T-helper 2 cell treated with Interferon-gamma antibody and Interleukin-4, amounts not matched to agents 5 μg/mL and 100 μg/mL, for 36 hours (primary cell): ENCODE measurements around the gene CNR2.
"Not testable (repeated sequence)": the region's sequence is repeated elsewhere in the genome, so short reads cannot be mapped to it uniquely, and the experiment has no call there.

ENCODE experiments used
- DNase-seq: peaks from one replicate; pipeline ENCODE4 v3.0.0; 2021; ENCODE audit warnings: low spot score
- H3K27ac Mint-ChIP-seq: one replicate; pipeline ENCODE4 v1.8.0; 2021; ENCODE audit warnings: mild to moderate bottlenecking, mixed read lengths
- H3K27me3 Mint-ChIP-seq: one replicate; pipeline ENCODE4 v1.8.0; 2021; ENCODE audit warnings: low read depth, mixed read lengths
- H3K36me3 Mint-ChIP-seq: one replicate; pipeline ENCODE4 v1.8.0; 2021; ENCODE audit warnings: low read depth, mixed read lengths
- H3K4me1 Mint-ChIP-seq: one replicate; pipeline ENCODE4 v1.8.0; 2021; ENCODE audit warnings: low read depth, mixed read lengths
- H3K4me3 Mint-ChIP-seq: one replicate; pipeline ENCODE4 v1.8.0; 2022; ENCODE audit warnings: mild to moderate bottlenecking, moderate library complexity, mixed read lengths
- H3K9me3 Mint-ChIP-seq: one replicate; pipeline ENCODE4 v1.8.0; 2021; ENCODE audit warnings: mixed read lengths

The CNR2 gene

GRCh38 chr1:23853124-23853523, 60.0 kb downstream of the CNR2 start:
- H3K4me1 Mint-ChIP-seq, H3K9me3 Mint-ChIP-seq, H3K27me3 Mint-ChIP-seq: not testable (repeated sequence)

GRCh38 chr1:23851406-23851805, 61.8 kb downstream of the CNR2 start:
- not testable (repeated sequence) for H3K27me3 Mint-ChIP-seq, H3K4me1 Mint-ChIP-seq, DNase-seq, H3K4me3 Mint-ChIP-seq, H3K27ac Mint-ChIP-seq, H3K9me3 Mint-ChIP-seq
- peaks cover 14% of the 10 kb centered on the region for H3K36me3 Mint-ChIP-seq

More at GRCh38 chr1:23853124-23853523, 60.0 kb downstream of the CNR2 start:
- not testable (repeated sequence) for H3K36me3 Mint-ChIP-seq, H3K27ac Mint-ChIP-seq, H3K4me3 Mint-ChIP-seq, DNase-seq

- Mint-ChIP-seq H3K36me3 (peaks cover 20% of the 10 kb centered on the region), H3K27me3 (no peaks in the 10 kb centered on the region), H3K9me3 (peaks cover 8% of the 10 kb centered on the region), H3K4me1 (no peaks in the 10 kb centered on the region), H3K27ac (no peak overlapping the region), H3K4me3 (no peak overlapping the region)
- no peak for DNase-seq
Observed at GRCh38 chr1:23848673-23849616, 64.2 kb downstream of the CNR2 start.

GRCh38 chr1:23847482-23848095, 65.6 kb downstream of the CNR2 start:
- not testable (repeated sequence) for DNase-seq, H3K4me3 Mint-ChIP-seq, H3K27ac Mint-ChIP-seq, H3K9me3 Mint-ChIP-seq, H3K4me1 Mint-ChIP-seq, H3K27me3 Mint-ChIP-seq
- H3K36me3 Mint-ChIP-seq: peaks cover 20% of the 10 kb centered on the region

GRCh38 chr1:23845163-23845562, 68.0 kb downstream of the CNR2 start:
- Mint-ChIP-seq H3K4me1 (no peaks in the 10 kb centered on the region), H3K27me3 (no peaks in the 10 kb centered on the region), H3K4me3 (no peak overlapping the region), H3K36me3 (peaks cover 20% of the 10 kb centered on the region), H3K27ac (no peak overlapping the region), H3K9me3 (peaks cover 8% of the 10 kb centered on the region)
- no peak for DNase-seq

- Mint-ChIP-seq H3K4me1 (no peaks in the 10 kb centered on the region), H3K4me3 (no peak overlapping the region), H3K27ac (no peak overlapping the region), H3K27me3 (no peaks in the 10 kb centered on the region), H3K9me3 (peaks cover 8% of the 10 kb centered on the region), H3K36me3 (peaks cover 20% of the 10 kb centered on the region)
- no peak for DNase-seq
Observed at GRCh38 chr1:23843644-23844043, 69.5 kb downstream of the CNR2 start.

- H3K27ac Mint-ChIP-seq: no peak overlapping the region
- peak overlapping the region; percentile 83 for H3K4me3 Mint-ChIP-seq
- H3K4me1 Mint-ChIP-seq: peaks cover 11% of the 10 kb centered on the region
- DNase-seq: peak; percentile 56
- no peaks in the 10 kb centered on the region for H3K9me3 Mint-ChIP-seq
- H3K36me3 Mint-ChIP-seq: no peaks in the 10 kb centered on the region
- H3K27me3 Mint-ChIP-seq: peaks cover 3% of the 10 kb centered on the region
Observed at GRCh38 chr1:23838401-23838866, 74.7 kb downstream of the CNR2 start.

- Mint-ChIP-seq H3K27ac (no peak overlapping the region), H3K4me3 (peak overlapping the region; percentile 83), H3K4me1 (peaks cover 11% of the 10 kb centered on the region), H3K9me3 (no peaks in the 10 kb centered on the region), H3K27me3 (peaks cover 3% of the 10 kb centered on the region), H3K36me3 (no peaks in the 10 kb centered on the region)
- DNase-seq: no peak
Observed at GRCh38 chr1:23837908-23838307, 75.3 kb downstream of the CNR2 start.

- Mint-ChIP-seq H3K27me3 (peaks cover 5% of the 10 kb centered on the region), H3K9me3 (no peaks in the 10 kb centered on the region), H3K27ac (no peak overlapping the region), H3K36me3 (no peaks in the 10 kb centered on the region), H3K4me3 (no peak overlapping the region), H3K4me1 (peaks cover 11% of the 10 kb centered on the region)
- DNase-seq: no peak
Observed at GRCh38 chr1:23836037-23836436, 77.1 kb downstream of the CNR2 start.

- H3K4me1 Mint-ChIP-seq: peaks cover 11% of the 10 kb centered on the region
- DNase-seq, H3K27me3 Mint-ChIP-seq, H3K9me3 Mint-ChIP-seq, H3K27ac Mint-ChIP-seq, H3K36me3 Mint-ChIP-seq, H3K4me3 Mint-ChIP-seq: not testable (repeated sequence)
Observed at GRCh38 chr1:23834156-23834555, 79.0 kb downstream of the CNR2 start.

GRCh38 chr1:23827717-23828116, 85.4 kb downstream of the CNR2 start:
- Mint-ChIP-seq H3K9me3 (no peaks in the 10 kb centered on the region), H3K27me3 (peaks cover 2% of the 10 kb centered on the region), H3K36me3 (peaks cover 2% of the 10 kb centered on the region), H3K4me1 (peaks cover 13% of the 10 kb centered on the region), H3K4me3 (no peak overlapping the region), H3K27ac (no peak overlapping the region)
- no peak for DNase-seq

GRCh38 chr1:23826590-23826989, 86.6 kb downstream of the CNR2 start:
- H3K27ac Mint-ChIP-seq, DNase-seq, H3K4me3 Mint-ChIP-seq, H3K9me3 Mint-ChIP-seq, H3K27me3 Mint-ChIP-seq, H3K36me3 Mint-ChIP-seq: not testable (repeated sequence)
- peaks cover 15% of the 10 kb centered on the region for H3K4me1 Mint-ChIP-seq

GRCh38 chr1:23825762-23826522, 87.2 kb downstream of the CNR2 start:
- Mint-ChIP-seq H3K27me3 (no peaks in the 10 kb centered on the region), H3K36me3 (peaks cover 2% of the 10 kb centered on the region), H3K27ac (peak overlapping the region; percentile 90), H3K9me3 (no peaks in the 10 kb centered on the region), H3K4me1 (peaks cover 15% of the 10 kb centered on the region), H3K4me3 (peak overlapping the region; percentile 94)
- no peak for DNase-seq
